ENCODE data around the gene GRHPR. TPM values are rescaled to one million over a fixed set of nuclear protein-coding genes. Genes with fewer than 3 reads are reported as not detected.
"Not testable (repeated sequence)": the region's sequence is repeated elsewhere in the genome, so short reads cannot be mapped to it uniquely, and the experiment has no call there.

GRHPR gene
- total and polyA plus RNA-seq, 4 donors, result 125 to 524 (median 294) TPM

DNA sequence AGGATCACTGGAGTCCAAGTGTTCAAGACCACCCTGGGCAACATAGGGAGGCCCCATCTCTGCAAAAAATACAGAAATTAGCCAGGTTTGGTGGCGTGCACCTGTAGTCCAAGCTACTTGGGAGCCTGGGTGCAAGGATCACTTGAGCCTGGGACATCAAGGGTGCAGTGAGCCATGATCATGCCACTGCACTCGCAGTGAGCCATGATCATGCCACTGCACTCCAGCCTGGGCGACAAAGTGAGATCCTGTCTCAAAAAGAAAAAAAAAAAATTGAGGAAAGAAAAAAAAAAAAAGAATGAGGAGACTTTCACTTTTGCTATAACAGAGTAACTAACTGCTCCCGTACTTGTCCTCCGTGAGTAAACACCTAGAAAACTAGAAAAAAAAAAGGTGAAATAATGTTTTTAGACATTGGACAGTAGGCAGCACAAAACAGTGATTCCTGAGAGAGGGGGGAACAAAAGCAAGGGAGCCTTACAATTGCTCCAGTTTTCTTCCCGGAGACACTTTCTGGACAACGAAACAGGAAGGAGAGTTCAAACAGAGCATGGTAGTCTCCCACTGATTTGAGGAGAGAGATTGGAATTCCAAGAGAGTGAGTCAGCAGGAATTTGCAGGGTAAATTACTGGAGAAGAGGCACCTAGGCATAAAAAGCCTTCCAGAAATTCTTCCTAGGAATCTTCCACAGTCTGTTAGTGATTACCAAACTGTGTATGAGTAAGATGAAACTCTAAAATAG, 49.6 kb downstream of the GRHPR start:
- WGBS, result 12% methylated on average over 7 of the region's 7 CpGs
- no peak for TF ChIP-seq RXRA (IDR thresholded peaks at IDR 0.05)
- no peak for TF ChIP-seq FOXA2 (IDR thresholded peaks at IDR 0.05)
- no peak for TF ChIP-seq GABPA (IDR thresholded peaks at IDR 0.05 in 1 of 2, conservative IDR thresholded peaks at IDR 0.05 in 1 of 2)
- TF ChIP-seq, protein P1, sequence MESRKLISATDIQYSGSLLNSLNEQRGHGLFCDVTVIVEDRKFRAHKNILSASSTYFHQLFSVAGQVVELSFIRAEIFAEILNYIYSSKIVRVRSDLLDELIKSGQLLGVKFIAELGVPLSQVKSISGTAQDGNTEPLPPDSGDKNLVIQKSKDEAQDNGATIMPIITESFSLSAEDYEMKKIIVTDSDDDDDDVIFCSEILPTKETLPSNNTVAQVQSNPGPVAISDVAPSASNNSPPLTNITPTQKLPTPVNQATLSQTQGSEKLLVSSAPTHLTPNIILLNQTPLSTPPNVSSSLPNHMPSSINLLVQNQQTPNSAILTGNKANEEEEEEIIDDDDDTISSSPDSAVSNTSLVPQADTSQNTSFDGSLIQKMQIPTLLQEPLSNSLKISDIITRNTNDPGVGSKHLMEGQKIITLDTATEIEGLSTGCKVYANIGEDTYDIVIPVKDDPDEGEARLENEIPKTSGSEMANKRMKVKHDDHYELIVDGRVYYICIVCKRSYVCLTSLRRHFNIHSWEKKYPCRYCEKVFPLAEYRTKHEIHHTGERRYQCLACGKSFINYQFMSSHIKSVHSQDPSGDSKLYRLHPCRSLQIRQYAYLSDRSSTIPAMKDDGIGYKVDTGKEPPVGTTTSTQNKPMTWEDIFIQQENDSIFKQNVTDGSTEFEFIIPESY (IDR thresholded peaks at IDR 0.05), result no peak
- TF ChIP-seq, protein P2, sequence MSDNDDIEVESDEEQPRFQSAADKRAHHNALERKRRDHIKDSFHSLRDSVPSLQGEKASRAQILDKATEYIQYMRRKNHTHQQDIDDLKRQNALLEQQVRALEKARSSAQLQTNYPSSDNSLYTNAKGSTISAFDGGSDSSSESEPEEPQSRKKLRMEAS (IDR thresholded peaks at IDR 0.05), result no peak
- TF ChIP-seq, protein P3, sequence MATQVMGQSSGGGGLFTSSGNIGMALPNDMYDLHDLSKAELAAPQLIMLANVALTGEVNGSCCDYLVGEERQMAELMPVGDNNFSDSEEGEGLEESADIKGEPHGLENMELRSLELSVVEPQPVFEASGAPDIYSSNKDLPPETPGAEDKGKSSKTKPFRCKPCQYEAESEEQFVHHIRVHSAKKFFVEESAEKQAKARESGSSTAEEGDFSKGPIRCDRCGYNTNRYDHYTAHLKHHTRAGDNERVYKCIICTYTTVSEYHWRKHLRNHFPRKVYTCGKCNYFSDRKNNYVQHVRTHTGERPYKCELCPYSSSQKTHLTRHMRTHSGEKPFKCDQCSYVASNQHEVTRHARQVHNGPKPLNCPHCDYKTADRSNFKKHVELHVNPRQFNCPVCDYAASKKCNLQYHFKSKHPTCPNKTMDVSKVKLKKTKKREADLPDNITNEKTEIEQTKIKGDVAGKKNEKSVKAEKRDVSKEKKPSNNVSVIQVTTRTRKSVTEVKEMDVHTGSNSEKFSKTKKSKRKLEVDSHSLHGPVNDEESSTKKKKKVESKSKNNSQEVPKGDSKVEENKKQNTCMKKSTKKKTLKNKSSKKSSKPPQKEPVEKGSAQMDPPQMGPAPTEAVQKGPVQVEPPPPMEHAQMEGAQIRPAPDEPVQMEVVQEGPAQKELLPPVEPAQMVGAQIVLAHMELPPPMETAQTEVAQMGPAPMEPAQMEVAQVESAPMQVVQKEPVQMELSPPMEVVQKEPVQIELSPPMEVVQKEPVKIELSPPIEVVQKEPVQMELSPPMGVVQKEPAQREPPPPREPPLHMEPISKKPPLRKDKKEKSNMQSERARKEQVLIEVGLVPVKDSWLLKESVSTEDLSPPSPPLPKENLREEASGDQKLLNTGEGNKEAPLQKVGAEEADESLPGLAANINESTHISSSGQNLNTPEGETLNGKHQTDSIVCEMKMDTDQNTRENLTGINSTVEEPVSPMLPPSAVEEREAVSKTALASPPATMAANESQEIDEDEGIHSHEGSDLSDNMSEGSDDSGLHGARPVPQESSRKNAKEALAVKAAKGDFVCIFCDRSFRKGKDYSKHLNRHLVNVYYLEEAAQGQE (IDR thresholded peaks at IDR 0.05), result no peak
- TF ChIP-seq HNF4A (conservative IDR thresholded peaks at IDR 0.05), result peak; percentile 20 to 61
- TF ChIP-seq, protein P4, sequence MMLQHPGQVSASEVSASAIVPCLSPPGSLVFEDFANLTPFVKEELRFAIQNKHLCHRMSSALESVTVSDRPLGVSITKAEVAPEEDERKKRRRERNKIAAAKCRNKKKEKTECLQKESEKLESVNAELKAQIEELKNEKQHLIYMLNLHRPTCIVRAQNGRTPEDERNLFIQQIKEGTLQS (IDR thresholded peaks at IDR 0.05), result no peak
- TF ChIP-seq YY1 (IDR thresholded peaks at IDR 0.05), result no peak
- TF ChIP-seq RAD21 (IDR thresholded peaks at IDR 0.05), result peak in 1 of 2 donors; percentile 1
- no peak for TF ChIP-seq HNF4G (IDR thresholded peaks at IDR 0.05)
- TF ChIP-seq, protein P5, sequence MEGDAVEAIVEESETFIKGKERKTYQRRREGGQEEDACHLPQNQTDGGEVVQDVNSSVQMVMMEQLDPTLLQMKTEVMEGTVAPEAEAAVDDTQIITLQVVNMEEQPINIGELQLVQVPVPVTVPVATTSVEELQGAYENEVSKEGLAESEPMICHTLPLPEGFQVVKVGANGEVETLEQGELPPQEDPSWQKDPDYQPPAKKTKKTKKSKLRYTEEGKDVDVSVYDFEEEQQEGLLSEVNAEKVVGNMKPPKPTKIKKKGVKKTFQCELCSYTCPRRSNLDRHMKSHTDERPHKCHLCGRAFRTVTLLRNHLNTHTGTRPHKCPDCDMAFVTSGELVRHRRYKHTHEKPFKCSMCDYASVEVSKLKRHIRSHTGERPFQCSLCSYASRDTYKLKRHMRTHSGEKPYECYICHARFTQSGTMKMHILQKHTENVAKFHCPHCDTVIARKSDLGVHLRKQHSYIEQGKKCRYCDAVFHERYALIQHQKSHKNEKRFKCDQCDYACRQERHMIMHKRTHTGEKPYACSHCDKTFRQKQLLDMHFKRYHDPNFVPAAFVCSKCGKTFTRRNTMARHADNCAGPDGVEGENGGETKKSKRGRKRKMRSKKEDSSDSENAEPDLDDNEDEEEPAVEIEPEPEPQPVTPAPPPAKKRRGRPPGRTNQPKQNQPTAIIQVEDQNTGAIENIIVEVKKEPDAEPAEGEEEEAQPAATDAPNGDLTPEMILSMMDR (IDR thresholded peaks at IDR 0.05; ENCODE audit: low read depth, low read length, missing input control), result no peak
- TF ChIP-seq FOXA1 (IDR thresholded peaks at IDR 0.05), result no peak
- TF ChIP-seq JUND (IDR thresholded peaks at IDR 0.05), result peak; percentile 77 to 83
- no peak for TF ChIP-seq EGR1 (IDR thresholded peaks at IDR 0.05; ENCODE audit: low read depth in 2 of 2)
- TF ChIP-seq SP1 (IDR thresholded peaks at IDR 0.05), result no peak
- TF ChIP-seq TAF1 (conservative IDR thresholded peaks at IDR 0.05), result no peak
- TF ChIP-seq NR2F2 (IDR thresholded peaks at IDR 0.05), result no peak
- H3K4me1 ChIP-seq (ENCODE audit: control insufficient read depth in 4 of 4, insufficient read depth in 4 of 4, low read length in 3 of 4), result peaks cover 0 to 11% (median 3%) of the 10 kb centered on the region in 4 donors

DNA sequence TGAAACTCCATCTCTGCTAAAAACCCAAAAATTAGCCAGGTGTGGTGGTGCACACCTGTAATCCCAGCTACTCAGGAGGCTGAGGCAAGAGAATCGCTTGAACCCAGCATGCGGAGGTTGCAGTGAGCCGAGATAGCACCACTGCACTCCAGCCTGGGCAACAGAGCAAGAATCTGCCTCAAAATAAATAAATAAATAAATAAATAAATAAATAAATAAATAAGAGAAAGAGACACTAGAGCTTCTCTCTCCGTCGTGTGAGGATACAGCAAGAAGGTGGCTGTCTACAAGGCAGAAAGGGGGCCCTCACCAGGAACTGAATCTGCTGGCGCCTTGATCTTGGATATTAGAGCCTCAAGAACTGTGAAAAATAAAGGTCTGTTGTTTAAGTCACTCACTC, 51.5 kb downstream of the GRHPR start:
- not testable (repeated sequence) for H3K9me3 ChIP-seq (ENCODE audit: control insufficient read depth in 4 of 4, low read length in 3 of 4); DNase-seq (ENCODE audit: low spot score); H3K36me3 ChIP-seq (ENCODE audit: control insufficient read depth in 4 of 4, insufficient read depth in 3 of 4, low read depth in 1 of 4, low read length in 3 of 4); H3K9ac ChIP-seq (ENCODE audit: low read depth in 1 of 2, low read length in 2 of 2); H3K27ac ChIP-seq (ENCODE audit: low read depth in 1 of 2, low read length in 2 of 2); H3K27me3 ChIP-seq (ENCODE audit: control insufficient read depth in 4 of 4, insufficient read depth in 4 of 4, low read length in 3 of 4); H3K4me3 ChIP-seq (ENCODE audit: low read depth in 1 of 3, low read length in 3 of 3)
- peaks cover 0 to 11% (median 3%) of the 10 kb centered on the region in 4 donors for H3K4me1 ChIP-seq (ENCODE audit: control insufficient read depth in 4 of 4, insufficient read depth in 4 of 4, low read length in 3 of 4)
- 65% methylated on average over 6 of the region's 6 CpGs for WGBS

More for the DNA sequence above, 49.6 kb downstream of the GRHPR start:
- peak overlapping the region; percentile 21 to 61 (median 57) for H3K4me3 ChIP-seq (ENCODE audit: low read depth in 1 of 3, low read length in 3 of 3)
- no peak for DNase-seq (ENCODE audit: low spot score)
- H3K9me3 ChIP-seq (ENCODE audit: control insufficient read depth in 4 of 4, low read length in 3 of 4), result no peaks in the 10 kb centered on the region
- H3K9ac ChIP-seq (ENCODE audit: low read depth in 1 of 2, low read length in 2 of 2), result peak overlapping the region; percentile 40 to 91
- H3K36me3 ChIP-seq (ENCODE audit: control insufficient read depth in 4 of 4, insufficient read depth in 3 of 4, low read depth in 1 of 4, low read length in 3 of 4), result no peaks in the 10 kb centered on the region
- peak overlapping the region; percentile 3 to 86 for H3K27ac ChIP-seq (ENCODE audit: low read depth in 1 of 2, low read length in 2 of 2)
- H3K27me3 ChIP-seq (ENCODE audit: control insufficient read depth in 4 of 4, insufficient read depth in 4 of 4, low read length in 3 of 4), result no peaks in the 10 kb centered on the region

Measured in liver (tissue), 9 donors.